AG04449 (cell line): Measurements from ENCODE around the gene SLX9.

Source experiments
- CTCF ChIA-PET: fragments of 350-600 bp; formaldehyde crosslinking; extraction: SDS; loops from one replicate; lab custom pipeline; 2021; ENCODE audit warnings: antibody characterized with exemption; lab: Yijun Ruan, JAX
- POLR2A ChIA-PET: fragments of 400-600, 350-600 bp; formaldehyde crosslinking; extraction: SDS; loops from one replicate; lab custom pipeline; 2020; ENCODE audit warnings: antibody characterized with exemption, inconsistent platforms; lab: Yijun Ruan, JAX
- DNase-seq: peaks from one replicate; pipeline ENCODE4 v3.0.0-alpha.2; 2010; ENCODE audit warnings: low read depth, low spot score
- H3K4me3 ChIP-seq: 2 replicates; pipeline ENCODE4 v1.5.1; 2011; ENCODE audit warnings: low read depth, mild to moderate bottlenecking, control low read depth, low read length
- CTCF ChIP-seq: IDR thresholded peaks from one replicate; pipeline ENCODE4 v1.5.1; 2011; ENCODE audit warnings: mild to moderate bottlenecking, moderate library complexity, low read length, control low read depth, inconsistent platforms; ENCODE audit not compliant: insufficient read depth; ENCODE audit errors: missing control alignments

Gene SLX9

GRCh38 chr21:44994047-44994694 lies 54.3 kb downstream of the SLX9 start:
- DNase-seq: no peak
- TF ChIP-seq CTCF: no peak
- POLR2A ChIA-PET: no interaction called here
- no peak overlapping the region for H3K4me3 ChIP-seq
- CTCF ChIA-PET: interaction anchor here (0.6 kb wide), 1 partner anchor 84 kb away, joined by 3 read pairs; no protein-coding TSS in a partner anchor

- no peak for DNase-seq
- H3K4me3 ChIP-seq: no peak overlapping the region
- ChIA-PET CTCF (interaction anchor here (0.6 kb wide), 1 partner anchor 83 kb away, joined by 3 read pairs; no protein-coding TSS in a partner anchor), POLR2A (no interaction called here)
- no peak for TF ChIP-seq CTCF
Observed at GRCh38 chr21:44994695-44995342, 55.0 kb downstream of the SLX9 start.

- ChIA-PET POLR2A (no interaction called here), CTCF (no interaction called here)
- H3K4me3 ChIP-seq: no peak overlapping the region
- no peak for TF ChIP-seq CTCF
- no peak for DNase-seq
Observed at GRCh38 chr21:44995343-44995941, 55.6 kb downstream of the SLX9 start.

GRCh38 chr21:44996096-44996495 lies 56.3 kb downstream of the SLX9 start:
- no peak for TF ChIP-seq CTCF

DNA sequence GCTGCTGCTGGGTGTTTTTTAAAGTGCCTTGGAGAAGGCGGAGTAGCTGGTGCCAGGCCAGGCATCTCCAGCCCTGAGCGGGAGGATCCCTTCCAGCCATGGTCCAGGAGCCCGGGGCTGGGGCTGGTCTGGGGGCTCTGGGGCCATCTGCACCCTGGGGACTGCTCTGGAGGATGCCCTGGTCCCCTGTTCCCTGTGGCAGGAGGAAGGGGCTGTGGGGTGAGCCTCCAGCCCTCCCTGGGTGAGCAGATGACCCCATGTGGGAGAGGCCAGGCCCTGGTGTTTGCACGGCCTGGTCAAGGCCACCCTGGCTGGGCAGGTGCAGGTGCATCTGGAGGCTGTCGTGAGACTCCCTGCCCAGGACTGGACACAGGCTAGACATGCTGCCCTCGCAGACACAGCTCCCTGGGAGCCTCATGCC lies 56.7 kb downstream of the SLX9 start:
- no peak overlapping the region for H3K4me3 ChIP-seq
- DNase-seq: no peak
- CTCF ChIA-PET: no interaction called here
- no peak for TF ChIP-seq CTCF
- POLR2A ChIA-PET: no interaction called here

More at GRCh38 chr21:44996096-44996495, 56.3 kb downstream of the SLX9 start:
- ChIA-PET CTCF (no interaction called here), POLR2A (no interaction called here)
- DNase-seq: no peak
- H3K4me3 ChIP-seq: no peak overlapping the region
